OCI-LY1 (cell line): ENCODE results near the gene KDM1A.
A peak's percentile ranks its signal among the peaks of the same experiment; 100 is the strongest.

Experiments
- H2AFZ ChIP-seq: fragments of 200-600 bp; sonication (generic), shearing (Covaris generic); 2 replicates; pipeline ENCODE4 v1.6.0; 2014; ENCODE audit warnings: antibody characterized with exemption, mild to moderate bottlenecking, low read length
- H3F3A ChIP-seq: fragments of 200-600 bp; sonication (generic), shearing (Covaris generic); 2 replicates; pipeline ENCODE4 v1.6.0; 2014; ENCODE audit warnings: mild to moderate bottlenecking, antibody characterized with exemption, low read length, moderate library complexity; ENCODE audit not compliant: insufficient read depth
- H3K27ac ChIP-seq: fragments of 200-600 bp; sonication (generic); 2 replicates; pipeline ENCODE4 v1.5.1; 2014; ENCODE audit warnings: low read length, mixed run types, mild to moderate bottlenecking, low read depth; ENCODE audit not compliant: poor library complexity, severe bottlenecking
- H3K27me3 ChIP-seq: fragments of 200-600 bp; sonication (generic); 2 replicates; pipeline ENCODE4 v1.6.0; 2014; ENCODE audit warnings: antibody characterized with exemption, mild to moderate bottlenecking, low read length, moderate library complexity; ENCODE audit not compliant: insufficient read depth
- H3K36me3 ChIP-seq: fragments of 200-600 bp; sonication (generic); 2 replicates; pipeline ENCODE4 v1.6.1; 2014; ENCODE audit warnings: mild to moderate bottlenecking, antibody characterized with exemption, low read length, moderate library complexity, mixed read lengths; ENCODE audit not compliant: insufficient read depth
- H3K4me1 ChIP-seq: fragments of 200-600 bp; sonication (generic); 2 replicates; pipeline ENCODE4 v1.5.1; 2014; ENCODE audit warnings: mild to moderate bottlenecking, low read length, moderate library complexity; ENCODE audit not compliant: insufficient read depth, severe bottlenecking
- H3K4me2 ChIP-seq: fragments of 200-600 bp; sonication (generic), shearing (Covaris generic); 2 replicates; pipeline ENCODE4 v1.6.1; 2014; ENCODE audit warnings: low read length
- H3K4me3 ChIP-seq: fragments of 200-600 bp; sonication (generic); 2 replicates; pipeline ENCODE4 v1.5.1; 2014; ENCODE audit warnings: low read length, low read depth, mild to moderate bottlenecking, mixed read lengths; ENCODE audit not compliant: poor library complexity, severe bottlenecking
- H3K79me2 ChIP-seq: fragments of 200-600 bp; shearing (Covaris generic); 2 replicates; pipeline ENCODE4 v1.6.1; 2016; ENCODE audit warnings: mixed run types, low read length, mixed read lengths; ENCODE audit not compliant: insufficient read depth
- H3K9ac ChIP-seq: fragments of 200-600 bp; sonication (generic), shearing (Covaris generic); 2 replicates; pipeline ENCODE4 v1.6.1; 2014; ENCODE audit warnings: mild to moderate bottlenecking, low read length, mixed read lengths
- H3K9me2 ChIP-seq: fragments of 200-600 bp; sonication (generic), shearing (Covaris generic); 2 replicates; pipeline ENCODE4 v1.6.1; 2014; ENCODE audit warnings: low read depth, mild to moderate bottlenecking, low read length, mixed read lengths
- H3K9me3 ChIP-seq: fragments of 200-600 bp; shearing (Covaris generic); 2 replicates; pipeline ENCODE4 v1.6.1; 2014; ENCODE audit warnings: low read length, mixed read lengths
- H4K20me1 ChIP-seq: fragments of 200-600 bp; sonication (generic), shearing (Covaris generic); 2 replicates; pipeline ENCODE4 v1.6.0; 2016; ENCODE audit warnings: mild to moderate bottlenecking, low read length; ENCODE audit not compliant: insufficient read depth
- CTCF ChIP-seq: fragments of 200-600 bp; sonication (generic), shearing (Covaris generic); IDR thresholded peaks from 2 replicates; pipeline ENCODE4 v1.5.1; 2017; ENCODE audit warnings: mild to moderate bottlenecking, antibody characterized with exemption, low read length, moderate library complexity, mixed read lengths
- EZH2 ChIP-seq: fragments of 200-600 bp; sonication (generic), shearing (Covaris generic); IDR thresholded peaks from 2 replicates; pipeline ENCODE4 v1.8.0; 2017; ENCODE audit warnings: borderline replicate concordance, mixed run types, mild to moderate bottlenecking, antibody characterized with exemption, low read length, moderate library complexity, mixed read lengths

KDM1A gene

GRCh38 chr1:23092447-23092846 is 73.2 kb downstream of the KDM1A start:
- TF ChIP-seq CTCF (no peak), EZH2 (no peak)
- no peaks in the 10 kb centered on the region for H3K9me3 ChIP-seq
- no peaks in the 10 kb centered on the region for H3K4me1 ChIP-seq
- H2AFZ ChIP-seq = no peak overlapping the region
- no peaks in the 10 kb centered on the region for H3K79me2 ChIP-seq
- H3K27ac ChIP-seq = no peak overlapping the region
- no peak overlapping the region for H3K9ac ChIP-seq
- H3K4me2 ChIP-seq = no peak overlapping the region
- no peaks in the 10 kb centered on the region for H3K9me2 ChIP-seq
- H4K20me1 ChIP-seq = no peaks in the 10 kb centered on the region
- H3K36me3 ChIP-seq = peaks cover 5% of the 10 kb centered on the region; the same call in 1 of the 2 replicates
- no peak overlapping the region for H3K4me3 ChIP-seq
- H3K27me3 ChIP-seq = no peaks in the 10 kb centered on the region
- H3F3A ChIP-seq = no peaks in the 10 kb centered on the region

GRCh38 chr1:23097316-23097715 is 78.0 kb downstream of the KDM1A start:
- TF ChIP-seq EZH2 (no peak), CTCF (no peak)
- Histone ChIP-seq H3K9me2 (no peaks in the 10 kb centered on the region), H3K4me1 (no peaks in the 10 kb centered on the region), H3K4me3 (no peak overlapping the region), H3K9me3 (no peaks in the 10 kb centered on the region), H3K36me3 (peaks cover 5% of the 10 kb centered on the region; the same call in 1 of the 2 replicates), H3K27me3 (no peaks in the 10 kb centered on the region), H3F3A (no peaks in the 10 kb centered on the region), H2AFZ (no peak overlapping the region), H3K9ac (no peak overlapping the region), H4K20me1 (no peaks in the 10 kb centered on the region), H3K79me2 (no peaks in the 10 kb centered on the region), H3K4me2 (no peak overlapping the region), H3K27ac (no peak overlapping the region)

GRCh38 chr1:23098463-23099170 is 79.3 kb downstream of the KDM1A start:
- Histone ChIP-seq H3K27me3 (no peaks in the 10 kb centered on the region), H3K36me3 (0 out of 2 replicates have a peak, but pooled peaks cover under 1% of the 10 kb centered on the region), H3K9me2 (no peaks in the 10 kb centered on the region), H3K9me3 (no peaks in the 10 kb centered on the region), H4K20me1 (no peaks in the 10 kb centered on the region), H3K4me2 (no peak overlapping the region), H3K9ac (no peak overlapping the region), H3F3A (no peaks in the 10 kb centered on the region), H3K4me3 (no peak overlapping the region), H3K27ac (no peak overlapping the region), H3K79me2 (no peaks in the 10 kb centered on the region), H2AFZ (no peak overlapping the region), H3K4me1 (no peaks in the 10 kb centered on the region)
- TF ChIP-seq EZH2 = no peak
- peak; percentile 83 for TF ChIP-seq CTCF
